HepG2 (cell line): Measurements from ENCODE around the gene RAB42. TPM values are rescaled to one million over a fixed set of nuclear protein-coding genes. Genes with fewer than 3 reads are reported as not detected.

Experiments used
- HMG20B ChIP-seq: conservative IDR thresholded peaks from 2 replicates; pipeline ENCODE4 v1.6.1; 2016; ENCODE audit warnings: missing genetic modification reagents, missing compliant biosample characterization
- MED8 ChIP-seq: sonication (generic); formaldehyde crosslinking; IDR thresholded peaks from 2 replicates; pipeline ENCODE4 v1.8.1; 2023; ENCODE audit warnings: mild to moderate bottlenecking, missing genetic modification reagents; ENCODE audit not compliant: insufficient replicate concordance
- MTA3 ChIP-seq: sonication (generic); formaldehyde crosslinking; IDR thresholded peaks from 2 replicates; pipeline ENCODE4 v1.4.0; 2020; ENCODE audit warnings: missing genetic modification reagents
- NCOA1 ChIP-seq: sonication (generic); formaldehyde crosslinking; IDR thresholded peaks from 2 replicates; pipeline ENCODE4 v1.9.0; 2021; ENCODE audit warnings: missing genetic modification reagents
- PHB2 ChIP-seq: fragments of 450-650 bp; IDR thresholded peaks from 2 replicates; pipeline ENCODE4 v1.6.1; 2018; ENCODE audit not compliant: partially characterized antibody
- ZFX ChIP-seq: sonication (generic); formaldehyde crosslinking; IDR thresholded peaks from 2 replicates; pipeline ENCODE4 v1.4.0; 2020; ENCODE audit warnings: mild to moderate bottlenecking, low read depth, missing genetic modification reagents, moderate library complexity
- ZNF451 ChIP-seq: sonication (generic); formaldehyde crosslinking; IDR thresholded peaks from 2 replicates; pipeline ENCODE4 v1.5.0; 2020; ENCODE audit warnings: mild to moderate bottlenecking, missing genetic modification reagents
- polyA plus RNA-seq, 8 experiments: library from polyadenylated mRNA; depleted of rRNA in 3 of 8; stranded (reverse) in 7 of 8; unstranded in 1 of 8; fragments of >200 nt; fragmentation: Illumina TruSeq in 4 of 8; extraction: Trizol in 4 of 8; gene quantifications; 2 replicates each; pipeline versions ENCODE4 v1.2.1 to v1.2.3, GENCODE V29; 2011 to 2016; ENCODE audit warnings: low read depth in 4 of 8, missing spikeins in 1 of 8, mixed read lengths in 1 of 8; ENCODE audit not compliant: insufficient read depth in 1 of 8
- total RNA-seq, 5 experiments: library from RNA; depleted of rRNA; stranded (reverse); fragments of >200 nt; fragmentation: Illumina TruSeq; extraction: Trizol; gene quantifications; 2 replicates each; pipeline ENCODE4 v1.2.3, GENCODE V29; 2016; ENCODE audit warnings: low read depth in 1 of 5
- TF ChIP-seq, protein P1 (sequence below): sonication (generic); formaldehyde crosslinking; IDR thresholded peaks from 2 replicates; pipeline ENCODE4 v1.5.1; 2020; ENCODE audit warnings: mild to moderate bottlenecking, missing genetic modification reagents, moderate library complexity
- TF ChIP-seq, protein P2 (sequence below): sonication (generic); formaldehyde crosslinking; IDR thresholded peaks from 2 replicates; pipeline ENCODE4 v1.4.0; 2020; ENCODE audit warnings: mild to moderate bottlenecking, missing genetic modification reagents, borderline replicate concordance
- TF ChIP-seq, protein P3 (sequence below): sonication (generic); formaldehyde crosslinking; IDR thresholded peaks from 2 replicates; pipeline ENCODE4 v1.5.0; 2020; ENCODE audit warnings: missing genetic modification reagents
- TF ChIP-seq, protein P4 (sequence below): sonication (generic); formaldehyde crosslinking; IDR thresholded peaks from 2 replicates; pipeline ENCODE4 v1.4.0; 2020; ENCODE audit warnings: mild to moderate bottlenecking, missing genetic modification reagents
- TF ChIP-seq, protein P5 (sequence below): sonication (generic); formaldehyde crosslinking; IDR thresholded peaks from 2 replicates; pipeline ENCODE4 v1.5.0; 2020; ENCODE audit warnings: mild to moderate bottlenecking, low read depth, missing genetic modification reagents, borderline replicate concordance

RAB42 gene
- total and polyA plus RNA-seq, 2 of the 13 experiments (the other 11 are each of a cell fraction or from before 2014, with no cell fraction given), result 10.4 to 166 TPM

DNA sequence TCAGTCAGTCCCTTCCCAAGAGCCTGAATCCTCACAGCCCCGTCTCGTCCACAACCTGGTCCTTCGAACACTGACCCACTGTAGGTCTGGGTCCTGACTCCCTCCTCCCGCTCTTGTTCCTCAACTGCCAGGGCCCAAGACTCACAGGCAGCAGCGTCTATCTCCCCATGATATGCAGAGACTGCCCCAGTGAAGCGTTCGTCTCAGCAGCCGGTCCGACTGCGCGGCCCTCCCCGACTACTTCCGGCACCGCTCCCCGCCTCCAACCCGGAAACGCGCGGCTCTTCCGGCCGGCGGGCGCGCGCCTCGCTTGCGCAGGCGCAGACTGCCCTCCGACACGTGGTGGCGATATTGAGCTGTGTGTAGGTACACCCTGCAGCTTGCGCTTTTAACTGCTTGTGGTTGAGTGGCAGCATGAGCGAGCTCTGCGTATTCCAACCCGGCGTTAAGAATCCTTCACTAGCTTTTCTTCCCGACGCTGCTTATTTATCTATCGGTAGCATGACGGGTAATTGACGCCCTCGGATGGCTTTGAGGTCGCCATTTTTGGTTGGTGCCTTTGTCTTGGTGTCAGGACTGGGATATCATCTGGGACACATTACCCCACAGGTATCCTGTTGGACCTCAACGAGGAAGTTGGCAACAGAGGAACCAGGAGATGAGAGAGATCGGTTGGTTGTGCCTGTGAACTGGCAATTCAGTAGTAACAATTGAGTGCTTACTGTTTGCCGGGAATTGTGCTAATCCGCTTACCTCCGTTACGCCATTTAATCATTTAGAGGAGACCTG, 51.0 kb downstream of the RAB42 start, which contains the start of gene TAF12 (continued):
- TF ChIP-seq, protein P1, sequence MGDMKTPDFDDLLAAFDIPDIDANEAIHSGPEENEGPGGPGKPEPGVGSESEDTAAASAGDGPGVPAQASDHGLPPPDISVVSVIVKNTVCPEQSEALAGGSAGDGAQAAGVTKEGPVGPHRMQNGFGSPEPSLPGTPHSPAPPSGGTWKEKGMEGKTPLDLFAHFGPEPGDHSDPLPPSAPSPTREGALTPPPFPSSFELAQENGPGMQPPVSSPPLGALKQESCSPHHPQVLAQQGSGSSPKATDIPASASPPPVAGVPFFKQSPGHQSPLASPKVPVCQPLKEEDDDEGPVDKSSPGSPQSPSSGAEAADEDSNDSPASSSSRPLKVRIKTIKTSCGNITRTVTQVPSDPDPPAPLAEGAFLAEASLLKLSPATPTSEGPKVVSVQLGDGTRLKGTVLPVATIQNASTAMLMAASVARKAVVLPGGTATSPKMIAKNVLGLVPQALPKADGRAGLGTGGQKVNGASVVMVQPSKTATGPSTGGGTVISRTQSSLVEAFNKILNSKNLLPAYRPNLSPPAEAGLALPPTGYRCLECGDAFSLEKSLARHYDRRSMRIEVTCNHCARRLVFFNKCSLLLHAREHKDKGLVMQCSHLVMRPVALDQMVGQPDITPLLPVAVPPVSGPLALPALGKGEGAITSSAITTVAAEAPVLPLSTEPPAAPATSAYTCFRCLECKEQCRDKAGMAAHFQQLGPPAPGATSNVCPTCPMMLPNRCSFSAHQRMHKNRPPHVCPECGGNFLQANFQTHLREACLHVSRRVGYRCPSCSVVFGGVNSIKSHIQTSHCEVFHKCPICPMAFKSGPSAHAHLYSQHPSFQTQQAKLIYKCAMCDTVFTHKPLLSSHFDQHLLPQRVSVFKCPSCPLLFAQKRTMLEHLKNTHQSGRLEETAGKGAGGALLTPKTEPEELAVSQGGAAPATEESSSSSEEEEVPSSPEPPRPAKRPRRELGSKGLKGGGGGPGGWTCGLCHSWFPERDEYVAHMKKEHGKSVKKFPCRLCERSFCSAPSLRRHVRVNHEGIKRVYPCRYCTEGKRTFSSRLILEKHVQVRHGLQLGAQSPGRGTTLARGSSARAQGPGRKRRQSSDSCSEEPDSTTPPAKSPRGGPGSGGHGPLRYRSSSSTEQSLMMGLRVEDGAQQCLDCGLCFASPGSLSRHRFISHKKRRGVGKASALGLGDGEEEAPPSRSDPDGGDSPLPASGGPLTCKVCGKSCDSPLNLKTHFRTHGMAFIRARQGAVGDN (CRISPR knock-in tag), result peak; percentile 97
- TF ChIP-seq MED8 (CRISPR knock-in tag) (peak; percentile 90), PHB2 (no peak), HMG20B (CRISPR knock-in tag) (0 out of 2 replicates have a peak, but pooled peaks have one; percentile 28), ZNF451 (CRISPR knock-in tag) (0 out of 2 replicates have a peak, but pooled peaks have one; percentile 61), MTA3 (no peak), ZFX (CRISPR knock-in tag) (peak; percentile 89), NCOA1 (no peak)
- TF ChIP-seq, protein P2, sequence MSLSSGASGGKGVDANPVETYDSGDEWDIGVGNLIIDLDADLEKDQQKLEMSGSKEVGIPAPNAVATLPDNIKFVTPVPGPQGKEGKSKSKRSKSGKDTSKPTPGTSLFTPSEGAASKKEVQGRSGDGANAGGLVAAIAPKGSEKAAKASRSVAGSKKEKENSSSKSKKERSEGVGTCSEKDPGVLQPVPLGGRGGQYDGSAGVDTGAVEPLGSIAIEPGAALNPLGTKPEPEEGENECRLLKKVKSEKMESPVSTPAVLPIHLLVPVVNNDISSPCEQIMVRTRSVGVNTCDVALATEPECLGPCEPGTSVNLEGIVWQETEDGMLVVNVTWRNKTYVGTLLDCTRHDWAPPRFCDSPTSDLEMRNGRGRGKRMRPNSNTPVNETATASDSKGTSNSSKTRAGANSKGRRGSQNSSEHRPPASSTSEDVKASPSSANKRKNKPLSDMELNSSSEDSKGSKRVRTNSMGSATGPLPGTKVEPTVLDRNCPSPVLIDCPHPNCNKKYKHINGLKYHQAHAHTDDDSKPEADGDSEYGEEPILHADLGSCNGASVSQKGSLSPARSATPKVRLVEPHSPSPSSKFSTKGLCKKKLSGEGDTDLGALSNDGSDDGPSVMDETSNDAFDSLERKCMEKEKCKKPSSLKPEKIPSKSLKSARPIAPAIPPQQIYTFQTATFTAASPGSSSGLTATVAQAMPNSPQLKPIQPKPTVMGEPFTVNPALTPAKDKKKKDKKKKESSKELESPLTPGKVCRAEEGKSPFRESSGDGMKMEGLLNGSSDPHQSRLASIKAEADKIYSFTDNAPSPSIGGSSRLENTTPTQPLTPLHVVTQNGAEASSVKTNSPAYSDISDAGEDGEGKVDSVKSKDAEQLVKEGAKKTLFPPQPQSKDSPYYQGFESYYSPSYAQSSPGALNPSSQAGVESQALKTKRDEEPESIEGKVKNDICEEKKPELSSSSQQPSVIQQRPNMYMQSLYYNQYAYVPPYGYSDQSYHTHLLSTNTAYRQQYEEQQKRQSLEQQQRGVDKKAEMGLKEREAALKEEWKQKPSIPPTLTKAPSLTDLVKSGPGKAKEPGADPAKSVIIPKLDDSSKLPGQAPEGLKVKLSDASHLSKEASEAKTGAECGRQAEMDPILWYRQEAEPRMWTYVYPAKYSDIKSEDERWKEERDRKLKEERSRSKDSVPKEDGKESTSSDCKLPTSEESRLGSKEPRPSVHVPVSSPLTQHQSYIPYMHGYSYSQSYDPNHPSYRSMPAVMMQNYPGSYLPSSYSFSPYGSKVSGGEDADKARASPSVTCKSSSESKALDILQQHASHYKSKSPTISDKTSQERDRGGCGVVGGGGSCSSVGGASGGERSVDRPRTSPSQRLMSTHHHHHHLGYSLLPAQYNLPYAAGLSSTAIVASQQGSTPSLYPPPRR, result peak; percentile 34; the same call in 1 of the 2 replicates
- TF ChIP-seq, protein P3, sequence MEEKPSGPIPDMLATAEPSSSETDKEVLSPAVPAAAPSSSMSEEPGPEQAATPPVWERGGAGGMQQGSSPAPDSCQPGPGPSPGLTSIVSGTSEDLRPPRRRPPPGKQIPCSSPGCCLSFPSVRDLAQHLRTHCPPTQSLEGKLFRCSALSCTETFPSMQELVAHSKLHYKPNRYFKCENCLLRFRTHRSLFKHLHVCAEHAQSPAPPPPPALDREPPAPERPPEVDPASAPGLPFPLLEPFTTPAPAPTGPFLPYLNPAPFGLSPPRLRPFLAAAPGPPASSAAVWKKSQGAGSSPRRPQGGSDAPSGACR, result no peak
- TF ChIP-seq, protein P4, sequence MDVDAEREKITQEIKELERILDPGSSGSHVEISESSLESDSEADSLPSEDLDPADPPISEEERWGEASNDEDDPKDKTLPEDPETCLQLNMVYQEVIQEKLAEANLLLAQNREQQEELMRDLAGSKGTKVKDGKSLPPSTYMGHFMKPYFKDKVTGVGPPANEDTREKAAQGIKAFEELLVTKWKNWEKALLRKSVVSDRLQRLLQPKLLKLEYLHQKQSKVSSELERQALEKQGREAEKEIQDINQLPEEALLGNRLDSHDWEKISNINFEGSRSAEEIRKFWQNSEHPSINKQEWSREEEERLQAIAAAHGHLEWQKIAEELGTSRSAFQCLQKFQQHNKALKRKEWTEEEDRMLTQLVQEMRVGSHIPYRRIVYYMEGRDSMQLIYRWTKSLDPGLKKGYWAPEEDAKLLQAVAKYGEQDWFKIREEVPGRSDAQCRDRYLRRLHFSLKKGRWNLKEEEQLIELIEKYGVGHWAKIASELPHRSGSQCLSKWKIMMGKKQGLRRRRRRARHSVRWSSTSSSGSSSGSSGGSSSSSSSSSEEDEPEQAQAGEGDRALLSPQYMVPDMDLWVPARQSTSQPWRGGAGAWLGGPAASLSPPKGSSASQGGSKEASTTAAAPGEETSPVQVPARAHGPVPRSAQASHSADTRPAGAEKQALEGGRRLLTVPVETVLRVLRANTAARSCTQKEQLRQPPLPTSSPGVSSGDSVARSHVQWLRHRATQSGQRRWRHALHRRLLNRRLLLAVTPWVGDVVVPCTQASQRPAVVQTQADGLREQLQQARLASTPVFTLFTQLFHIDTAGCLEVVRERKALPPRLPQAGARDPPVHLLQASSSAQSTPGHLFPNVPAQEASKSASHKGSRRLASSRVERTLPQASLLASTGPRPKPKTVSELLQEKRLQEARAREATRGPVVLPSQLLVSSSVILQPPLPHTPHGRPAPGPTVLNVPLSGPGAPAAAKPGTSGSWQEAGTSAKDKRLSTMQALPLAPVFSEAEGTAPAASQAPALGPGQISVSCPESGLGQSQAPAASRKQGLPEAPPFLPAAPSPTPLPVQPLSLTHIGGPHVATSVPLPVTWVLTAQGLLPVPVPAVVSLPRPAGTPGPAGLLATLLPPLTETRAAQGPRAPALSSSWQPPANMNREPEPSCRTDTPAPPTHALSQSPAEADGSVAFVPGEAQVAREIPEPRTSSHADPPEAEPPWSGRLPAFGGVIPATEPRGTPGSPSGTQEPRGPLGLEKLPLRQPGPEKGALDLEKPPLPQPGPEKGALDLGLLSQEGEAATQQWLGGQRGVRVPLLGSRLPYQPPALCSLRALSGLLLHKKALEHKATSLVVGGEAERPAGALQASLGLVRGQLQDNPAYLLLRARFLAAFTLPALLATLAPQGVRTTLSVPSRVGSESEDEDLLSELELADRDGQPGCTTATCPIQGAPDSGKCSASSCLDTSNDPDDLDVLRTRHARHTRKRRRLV (CRISPR knock-in tag), result peak; percentile 95; the same call in 1 of the 2 replicates
- TF ChIP-seq, protein P5, sequence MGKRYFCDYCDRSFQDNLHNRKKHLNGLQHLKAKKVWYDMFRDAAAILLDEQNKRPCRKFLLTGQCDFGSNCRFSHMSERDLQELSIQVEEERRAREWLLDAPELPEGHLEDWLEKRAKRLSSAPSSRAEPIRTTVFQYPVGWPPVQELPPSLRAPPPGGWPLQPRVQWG (CRISPR knock-in tag), result no peak
